HepG2 (cell line): ENCODE measurements around the gene ING1. TPM values are rescaled to one million over a fixed set of nuclear protein-coding genes. Genes with fewer than 3 reads are reported as not detected.
A peak's percentile ranks its signal among the peaks of the same experiment; 100 is the strongest.

Experiments
- GABPB1 ChIP-seq: IDR thresholded peaks from 2 replicates; pipeline ENCODE4 v1.6.1; 2016; ENCODE audit warnings: mild to moderate bottlenecking, missing genetic modification reagents, moderate library complexity, missing compliant biosample characterization
- MAZ ChIP-seq, 2 experiments: sonication (generic) in 1 of 2; formaldehyde crosslinking in 1 of 2; IDR thresholded peaks; 2 replicates each; pipeline versions ENCODE4 v1.5.0 to v1.6.1; 2012 to 2020; ENCODE audit warnings: low read depth in 2 of 2, mild to moderate bottlenecking in 2 of 2, borderline replicate concordance in 1 of 2, improper control_type of control experiment in 1 of 2, low read length in 1 of 2, missing genetic modification reagents in 1 of 2, moderate library complexity in 1 of 2
- NFE2L2 ChIP-seq: fragments of 150-350 bp; IDR thresholded peaks from 2 replicates; pipeline ENCODE4 v1.6.1; 2014; ENCODE audit warnings: low read length
- NR2F6 ChIP-seq, 2 experiments: IDR thresholded peaks; 2 replicates each; pipeline ENCODE4 v1.6.1; 2016; ENCODE audit warnings: antibody characterized with exemption in 1 of 2, mild to moderate bottlenecking in 1 of 2
- POLR2G ChIP-seq: fragments of 200-400 bp; formaldehyde crosslinking; IDR thresholded peaks from 2 replicates; pipeline ENCODE4 v1.6.1; 2018; ENCODE audit warnings: mild to moderate bottlenecking, low read depth, low read length, moderate library complexity
- RARA ChIP-seq: IDR thresholded peaks from 2 replicates; pipeline ENCODE4 v1.6.1; 2016; ENCODE audit warnings: missing genetic modification reagents, missing compliant biosample characterization
- RARG ChIP-seq: sonication (generic); formaldehyde crosslinking; IDR thresholded peaks from 2 replicates; pipeline ENCODE4 v1.4.0; 2020; ENCODE audit warnings: low read depth, mild to moderate bottlenecking, missing genetic modification reagents
- SAP130 ChIP-seq: IDR thresholded peaks from 2 replicates; pipeline ENCODE4 v1.6.1; 2016; ENCODE audit warnings: low read depth
- SIN3A ChIP-seq: IDR thresholded peaks from 2 replicates; pipeline ENCODE4 v1.6.1; 2011; ENCODE audit warnings: low read depth, mild to moderate bottlenecking, control low read depth, low read length, borderline replicate concordance
- ZBTB20 ChIP-seq: sonication (generic); formaldehyde crosslinking; IDR thresholded peaks from 2 replicates; pipeline ENCODE4 v1.8.1; 2023; ENCODE audit warnings: missing genetic modification reagents, low read depth, mild to moderate bottlenecking, borderline replicate concordance
- ZFY ChIP-seq: sonication (generic); formaldehyde crosslinking; IDR thresholded peaks from 2 replicates; pipeline ENCODE4 v1.4.0; 2020; ENCODE audit warnings: missing genetic modification reagents
- ZKSCAN5 ChIP-seq: sonication (generic); formaldehyde crosslinking; IDR thresholded peaks from 2 replicates; pipeline ENCODE4 v1.5.1; 2020; ENCODE audit warnings: mild to moderate bottlenecking, missing genetic modification reagents
- ZNF225 ChIP-seq: sonication (generic); formaldehyde crosslinking; IDR thresholded peaks from 2 replicates; pipeline ENCODE4 v1.4.0; 2020; ENCODE audit warnings: mild to moderate bottlenecking, missing genetic modification reagents
- ZNF335 ChIP-seq: sonication (generic); formaldehyde crosslinking; IDR thresholded peaks from 2 replicates; pipeline ENCODE4 v1.4.0; 2020; ENCODE audit warnings: missing genetic modification reagents
- ZNF367 ChIP-seq: sonication (generic); formaldehyde crosslinking; IDR thresholded peaks from 2 replicates; pipeline ENCODE4 v1.4.0; 2020; ENCODE audit warnings: missing genetic modification reagents, borderline replicate concordance
- ZNF615 ChIP-seq: sonication (generic); formaldehyde crosslinking; IDR thresholded peaks from 2 replicates; pipeline ENCODE4 v1.5.0; 2020; ENCODE audit warnings: mild to moderate bottlenecking, missing genetic modification reagents, borderline replicate concordance
- polyA plus RNA-seq, 8 experiments: library from polyadenylated mRNA; depleted of rRNA in 3 of 8; stranded (reverse) in 7 of 8; unstranded in 1 of 8; fragments of >200 nt; fragmentation: Illumina TruSeq in 4 of 8; extraction: Trizol in 4 of 8; gene quantifications; 2 replicates each; pipeline versions ENCODE4 v1.2.1 to v1.2.3, GENCODE V29; 2011 to 2016; ENCODE audit warnings: low read depth in 4 of 8, missing spikeins in 1 of 8, mixed read lengths in 1 of 8; ENCODE audit not compliant: insufficient read depth in 1 of 8
- total RNA-seq, 5 experiments: library from RNA; depleted of rRNA; stranded (reverse); fragments of >200 nt; fragmentation: Illumina TruSeq; extraction: Trizol; gene quantifications; 2 replicates each; pipeline ENCODE4 v1.2.3, GENCODE V29; 2016; ENCODE audit warnings: low read depth in 1 of 5
- TF ChIP-seq, protein P1 (sequence below): sonication (generic); formaldehyde crosslinking; IDR thresholded peaks from 2 replicates; pipeline ENCODE4 v1.9.0; 2022; ENCODE audit warnings: missing genetic modification reagents, mild to moderate bottlenecking, borderline replicate concordance
- TF ChIP-seq, protein P2 (sequence below): IDR thresholded peaks from 2 replicates; pipeline ENCODE4 v1.6.1; 2012; ENCODE audit warnings: inconsistent platforms
- TF ChIP-seq, protein P3 (sequence below), 2 experiments: sonication (generic) in 1 of 2; formaldehyde crosslinking in 1 of 2; IDR thresholded peaks; 2 replicates each; pipeline versions ENCODE4 v1.4.0 to v1.6.1; 2016 to 2020; ENCODE audit warnings: borderline replicate concordance in 1 of 2, low read depth in 1 of 2, mild to moderate bottlenecking in 1 of 2, missing genetic modification reagents in 1 of 2
- TF ChIP-seq, protein P4 (sequence below): sonication (generic); formaldehyde crosslinking; IDR thresholded peaks from 2 replicates; pipeline ENCODE4 v1.5.0; 2020; ENCODE audit warnings: missing genetic modification reagents

The ING1 gene
- total and polyA plus RNA-seq, 2 of the 13 experiments (the other 11 are each of a cell fraction or from before 2014, with no cell fraction given): 8.1 to 16.1 TPM

DNA sequence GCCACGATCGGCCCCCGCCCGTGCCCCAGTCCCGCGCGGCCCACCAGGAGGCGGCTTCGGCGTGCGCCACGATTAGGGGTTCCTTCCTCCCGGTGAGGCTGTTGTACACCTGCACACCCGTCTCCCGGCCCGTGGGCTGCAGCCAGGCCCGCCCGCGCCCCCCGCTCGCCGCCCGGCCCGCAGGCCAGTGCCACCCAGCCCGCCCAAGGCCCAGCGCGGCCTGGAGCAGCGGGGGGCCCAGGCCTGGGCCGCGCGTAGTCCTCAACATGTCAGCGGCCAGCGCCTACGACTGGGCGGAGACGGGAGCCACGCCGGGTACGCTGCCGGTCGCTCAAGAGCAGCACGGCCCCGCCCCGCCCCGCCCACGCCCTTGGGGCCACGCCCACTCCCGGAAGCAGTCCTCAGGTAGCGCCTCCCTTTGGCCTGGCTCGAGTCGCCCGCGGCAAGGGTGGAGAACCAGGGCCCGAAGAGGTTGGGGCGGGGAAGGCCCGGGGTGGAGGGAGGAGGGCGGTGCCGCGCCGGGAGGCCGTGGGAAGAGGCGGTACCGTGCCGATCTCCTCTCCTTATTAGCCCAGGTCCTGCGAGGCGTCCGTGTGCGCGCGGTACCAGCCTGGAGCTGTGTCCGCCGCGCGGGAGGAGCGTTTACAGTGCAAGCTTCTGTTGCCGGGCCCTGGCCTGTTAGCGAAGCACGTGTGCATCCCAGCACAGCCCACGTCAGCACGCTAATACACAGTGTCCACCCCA, 7.5 kb upstream of the ING1 start, which contains the start of gene CARS2 (continued):
- peak; percentile 86; the same call in 1 of the 2 replicates for TF ChIP-seq MAZ (IDR thresholded peaks at IDR 0.05; ENCODE audit: borderline replicate concordance, low read depth, low read length)
- peak; percentile 71 for TF ChIP-seq MAZ (CRISPR knock-in tag; IDR thresholded peaks at IDR 0.05; ENCODE audit: low read depth)
- TF ChIP-seq ZNF225 (CRISPR knock-in tag): no peak
- no peak for TF ChIP-seq ZBTB20 (CRISPR knock-in tag)
- no peak for TF ChIP-seq ZKSCAN5 (CRISPR knock-in tag)
- no peak; the same call in 1 of the 2 replicates for TF ChIP-seq RARA (CRISPR knock-in tag)
- no peak for TF ChIP-seq NFE2L2
- TF ChIP-seq ZNF615 (CRISPR knock-in tag): no peak
- peak; percentile 99 for TF ChIP-seq ZFY (CRISPR knock-in tag)
- TF ChIP-seq ZNF335 (CRISPR knock-in tag): 0 out of 2 replicates have a peak, but pooled peaks have one; percentile 59
- TF ChIP-seq, protein P1, sequence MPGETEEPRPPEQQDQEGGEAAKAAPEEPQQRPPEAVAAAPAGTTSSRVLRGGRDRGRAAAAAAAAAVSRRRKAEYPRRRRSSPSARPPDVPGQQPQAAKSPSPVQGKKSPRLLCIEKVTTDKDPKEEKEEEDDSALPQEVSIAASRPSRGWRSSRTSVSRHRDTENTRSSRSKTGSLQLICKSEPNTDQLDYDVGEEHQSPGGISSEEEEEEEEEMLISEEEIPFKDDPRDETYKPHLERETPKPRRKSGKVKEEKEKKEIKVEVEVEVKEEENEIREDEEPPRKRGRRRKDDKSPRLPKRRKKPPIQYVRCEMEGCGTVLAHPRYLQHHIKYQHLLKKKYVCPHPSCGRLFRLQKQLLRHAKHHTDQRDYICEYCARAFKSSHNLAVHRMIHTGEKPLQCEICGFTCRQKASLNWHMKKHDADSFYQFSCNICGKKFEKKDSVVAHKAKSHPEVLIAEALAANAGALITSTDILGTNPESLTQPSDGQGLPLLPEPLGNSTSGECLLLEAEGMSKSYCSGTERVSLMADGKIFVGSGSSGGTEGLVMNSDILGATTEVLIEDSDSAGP (CRISPR knock-in tag): peak; percentile 63; the same call in 1 of the 2 replicates
- TF ChIP-seq, protein P2, sequence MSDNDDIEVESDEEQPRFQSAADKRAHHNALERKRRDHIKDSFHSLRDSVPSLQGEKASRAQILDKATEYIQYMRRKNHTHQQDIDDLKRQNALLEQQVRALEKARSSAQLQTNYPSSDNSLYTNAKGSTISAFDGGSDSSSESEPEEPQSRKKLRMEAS: no peak
- TF ChIP-seq NR2F6 (IDR thresholded peaks at IDR 0.05): no peak
- TF ChIP-seq NR2F6 (CRISPR knock-in tag; IDR thresholded peaks at IDR 0.05): peak; percentile 36; the same call in 1 of the 2 replicates
- peak; percentile 90 for TF ChIP-seq GABPB1 (CRISPR knock-in tag)
- TF ChIP-seq, protein P3, sequence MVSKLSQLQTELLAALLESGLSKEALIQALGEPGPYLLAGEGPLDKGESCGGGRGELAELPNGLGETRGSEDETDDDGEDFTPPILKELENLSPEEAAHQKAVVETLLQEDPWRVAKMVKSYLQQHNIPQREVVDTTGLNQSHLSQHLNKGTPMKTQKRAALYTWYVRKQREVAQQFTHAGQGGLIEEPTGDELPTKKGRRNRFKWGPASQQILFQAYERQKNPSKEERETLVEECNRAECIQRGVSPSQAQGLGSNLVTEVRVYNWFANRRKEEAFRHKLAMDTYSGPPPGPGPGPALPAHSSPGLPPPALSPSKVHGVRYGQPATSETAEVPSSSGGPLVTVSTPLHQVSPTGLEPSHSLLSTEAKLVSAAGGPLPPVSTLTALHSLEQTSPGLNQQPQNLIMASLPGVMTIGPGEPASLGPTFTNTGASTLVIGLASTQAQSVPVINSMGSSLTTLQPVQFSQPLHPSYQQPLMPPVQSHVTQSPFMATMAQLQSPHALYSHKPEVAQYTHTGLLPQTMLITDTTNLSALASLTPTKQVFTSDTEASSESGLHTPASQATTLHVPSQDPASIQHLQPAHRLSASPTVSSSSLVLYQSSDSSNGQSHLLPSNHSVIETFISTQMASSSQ (IDR thresholded peaks at IDR 0.05; ENCODE audit: low read depth): no peak
- TF ChIP-seq, protein P3 (CRISPR knock-in tag; IDR thresholded peaks at IDR 0.05; ENCODE audit: borderline replicate concordance): no peak; the same call in 1 of the 2 replicates
- TF ChIP-seq, protein P4, sequence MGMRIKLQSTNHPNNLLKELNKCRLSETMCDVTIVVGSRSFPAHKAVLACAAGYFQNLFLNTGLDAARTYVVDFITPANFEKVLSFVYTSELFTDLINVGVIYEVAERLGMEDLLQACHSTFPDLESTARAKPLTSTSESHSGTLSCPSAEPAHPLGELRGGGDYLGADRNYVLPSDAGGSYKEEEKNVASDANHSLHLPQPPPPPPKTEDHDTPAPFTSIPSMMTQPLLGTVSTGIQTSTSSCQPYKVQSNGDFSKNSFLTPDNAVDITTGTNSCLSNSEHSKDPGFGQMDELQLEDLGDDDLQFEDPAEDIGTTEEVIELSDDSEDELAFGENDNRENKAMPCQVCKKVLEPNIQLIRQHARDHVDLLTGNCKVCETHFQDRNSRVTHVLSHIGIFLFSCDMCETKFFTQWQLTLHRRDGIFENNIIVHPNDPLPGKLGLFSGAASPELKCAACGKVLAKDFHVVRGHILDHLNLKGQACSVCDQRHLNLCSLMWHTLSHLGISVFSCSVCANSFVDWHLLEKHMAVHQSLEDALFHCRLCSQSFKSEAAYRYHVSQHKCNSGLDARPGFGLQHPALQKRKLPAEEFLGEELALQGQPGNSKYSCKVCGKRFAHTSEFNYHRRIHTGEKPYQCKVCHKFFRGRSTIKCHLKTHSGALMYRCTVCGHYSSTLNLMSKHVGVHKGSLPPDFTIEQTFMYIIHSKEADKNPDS (CRISPR knock-in tag): 0 out of 2 replicates have a peak, but pooled peaks have one; percentile 10
- TF ChIP-seq SIN3A: peak; percentile 75; the same call in 1 of the 2 replicates
- TF ChIP-seq SAP130 (CRISPR knock-in tag): peak; percentile 94
- no peak for TF ChIP-seq ZNF367 (CRISPR knock-in tag)
- TF ChIP-seq POLR2G: peak; percentile 76
- TF ChIP-seq RARG: no peak
